GM23248 (cell line): ENCODE measurements around the gene EPS8. TPM values are rescaled to one million over a fixed set of nuclear protein-coding genes. Genes with fewer than 3 reads are reported as not detected.

Source experiments
- DNase-seq: peaks from one replicate; pipeline ENCODE4 v3.0.0-alpha.2; 2015
- H2AFZ ChIP-seq: fragments of 200-600 bp; sonication (generic); 2 replicates; pipeline ENCODE4 v1.6.1; 2016; ENCODE audit warnings: antibody characterized with exemption
- H3F3A ChIP-seq: fragments of 200-600 bp; sonication (generic); 2 replicates; pipeline ENCODE4 v1.6.1; 2016; ENCODE audit warnings: mild to moderate bottlenecking, antibody characterized with exemption, mixed run types; ENCODE audit not compliant: insufficient read depth
- H3K27ac ChIP-seq: fragments of 200-600 bp; sonication (generic); 2 replicates; pipeline ENCODE4 v1.5.1; 2016; ENCODE audit warnings: mild to moderate bottlenecking
- H3K27me3 ChIP-seq: fragments of 200-600 bp; sonication (generic); replicated peaks from 2 replicates; pipeline ENCODE4 v1.6.1; 2016; ENCODE audit warnings: mild to moderate bottlenecking; ENCODE audit not compliant: insufficient read depth
- H3K36me3 ChIP-seq: fragments of 200-600 bp; sonication (generic); 2 replicates; pipeline ENCODE4 v1.6.1; 2016; ENCODE audit warnings: low read depth, mild to moderate bottlenecking
- H3K4me1 ChIP-seq: fragments of 200-600 bp; sonication (generic); 2 replicates; pipeline ENCODE4 v1.6.1; 2016; ENCODE audit warnings: mild to moderate bottlenecking; ENCODE audit not compliant: insufficient read depth
- H3K4me2 ChIP-seq: fragments of 200-600 bp; sonication (generic); one replicate; pipeline ENCODE4 v1.6.1; 2016; ENCODE audit warnings: mild to moderate bottlenecking; ENCODE audit not compliant: unreplicated experiment
- H3K4me3 ChIP-seq: fragments of 200-600 bp; sonication (generic); 2 replicates; pipeline ENCODE4 v1.5.1; 2016; ENCODE audit warnings: mild to moderate bottlenecking
- H3K79me2 ChIP-seq: fragments of 200-600 bp; sonication (generic); 2 replicates; pipeline ENCODE4 v1.6.1; 2016; ENCODE audit warnings: mild to moderate bottlenecking; ENCODE audit not compliant: insufficient read depth
- H3K9ac ChIP-seq: fragments of 200-600 bp; sonication (generic); 2 replicates; pipeline ENCODE4 v1.6.1; 2016; ENCODE audit warnings: mild to moderate bottlenecking
- H3K9me2 ChIP-seq: fragments of 200-600 bp; sonication (generic); 2 replicates; pipeline ENCODE4 v1.6.1; 2016; ENCODE audit warnings: mixed run types, mild to moderate bottlenecking, moderate library complexity; ENCODE audit not compliant: insufficient read depth
- H3K9me3 ChIP-seq: fragments of 200-600 bp; sonication (generic); one replicate; pipeline ENCODE4 v1.6.1; 2017; ENCODE audit warnings: low read depth
- H4K20me1 ChIP-seq: fragments of 200-600 bp; sonication (generic); 2 replicates; pipeline ENCODE4 v1.6.0; 2016; ENCODE audit not compliant: insufficient read depth
- EZH2 ChIP-seq: fragments of 200-600 bp; sonication (generic); IDR thresholded peaks from 2 replicates; pipeline ENCODE4 v1.6.1; 2018; ENCODE audit warnings: antibody characterized with exemption, mild to moderate bottlenecking; ENCODE audit not compliant: insufficient read depth, poor library complexity, severe bottlenecking
- EZH2phosphoT487 ChIP-seq: fragments of 200-600 bp; sonication (generic); IDR thresholded peaks from 2 replicates; pipeline ENCODE4 v1.6.1; 2018; ENCODE audit warnings: antibody characterized with exemption, moderate library complexity, mild to moderate bottlenecking, low read depth; ENCODE audit not compliant: insufficient read depth
- whole genome bisulfite sequencing, 2 experiments: methylation state at CpG; one replicate each; pipeline ENCODE4 v1.1.6; 2015 to 2017; ENCODE audit warnings: low lambda C conversion rate in 2 of 2, low coverage in 1 of 2; ENCODE audit errors: missing lambda C conversion rate in 2 of 2; 5-methylcytosine and 5-hydroxymethylcytosine counted together
- in situ Hi-C: fragments of 300-500 bp; cut with MboI; formaldehyde crosslinking; loops from 2 replicates; pipeline ENCODE4 v1.15.0; 2020
- polyA plus RNA-seq: library from polyadenylated mRNA; unstranded; fragments of >200 nt; fragmentation: Nextera tagmentation; extraction: Ambion mirVana; gene quantifications from 2 replicates; pipeline ENCODE4 v1.2.1, GENCODE V29; 2016
- total RNA-seq: library from RNA; depleted of rRNA; stranded (reverse); fragments of >200 nt; shearing (Covaris generic); gene quantifications from 2 replicates; pipeline ENCODE4 v1.2.3, GENCODE V29; 2014

Gene EPS8
- total and polyA plus RNA-seq, 2 experiments from 2014 or later: 103 to 107 TPM

DNA sequence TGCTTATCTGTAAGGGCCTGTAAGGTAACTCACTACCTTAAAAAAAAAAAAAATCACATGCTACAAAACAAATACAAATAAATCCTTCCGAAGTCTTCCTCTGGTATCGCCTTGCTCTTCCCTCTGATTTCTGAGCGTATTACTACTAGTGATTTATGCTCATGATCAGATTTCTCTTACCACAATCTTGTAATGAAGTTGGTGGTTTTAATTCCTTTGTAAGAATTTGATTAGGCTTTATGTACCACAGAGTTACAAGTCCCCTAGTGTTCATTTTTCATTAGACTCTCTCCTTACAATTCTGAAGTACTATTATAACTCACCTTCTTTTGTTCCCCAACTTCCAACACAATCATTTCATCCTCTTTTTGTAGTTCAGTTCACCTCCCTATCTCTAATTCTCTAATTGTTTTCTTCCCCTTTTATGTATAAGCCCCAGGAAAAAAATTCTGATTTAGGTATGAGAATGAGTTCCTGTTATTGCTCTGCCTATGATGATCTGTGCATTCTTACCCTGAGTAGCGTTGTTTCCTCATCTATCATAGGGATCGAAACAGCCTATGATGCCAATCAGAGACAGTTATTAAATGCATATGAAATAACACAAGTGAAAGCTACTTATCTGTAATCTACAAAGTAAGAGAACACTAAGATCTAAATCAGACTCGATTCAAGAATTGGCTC is 81.5 kb downstream of the EPS8 start:
- Histone ChIP-seq H4K20me1 (no peaks in the 10 kb centered on the region), H3K79me2 (peaks cover 100% of the 10 kb centered on the region), H3K36me3 (no peaks in the 10 kb centered on the region), H3K4me1 (peaks cover 5% of the 10 kb centered on the region; the same call in 1 of the 2 replicates), H3F3A (peaks cover 11% of the 10 kb centered on the region; the same call in 1 of the 2 replicates), H3K9me2 (no peaks in the 10 kb centered on the region), H2AFZ (no peak overlapping the region), H3K9ac (no peak overlapping the region), H3K27ac (no peak overlapping the region), H3K4me2 (no peak overlapping the region), H3K4me3 (no peak overlapping the region), H3K27me3 (no peaks in the 10 kb centered on the region), H3K9me3 (no peaks in the 10 kb centered on the region)
- in situ Hi-C loops: no loop called here
- no peak for DNase-seq
- 95 to 97% methylated on average over 6 of the region's 6 CpGs for WGBS, 2 experiments
- no peak for TF ChIP-seq EZH2
- no peak for TF ChIP-seq EZH2phosphoT487

DNA sequence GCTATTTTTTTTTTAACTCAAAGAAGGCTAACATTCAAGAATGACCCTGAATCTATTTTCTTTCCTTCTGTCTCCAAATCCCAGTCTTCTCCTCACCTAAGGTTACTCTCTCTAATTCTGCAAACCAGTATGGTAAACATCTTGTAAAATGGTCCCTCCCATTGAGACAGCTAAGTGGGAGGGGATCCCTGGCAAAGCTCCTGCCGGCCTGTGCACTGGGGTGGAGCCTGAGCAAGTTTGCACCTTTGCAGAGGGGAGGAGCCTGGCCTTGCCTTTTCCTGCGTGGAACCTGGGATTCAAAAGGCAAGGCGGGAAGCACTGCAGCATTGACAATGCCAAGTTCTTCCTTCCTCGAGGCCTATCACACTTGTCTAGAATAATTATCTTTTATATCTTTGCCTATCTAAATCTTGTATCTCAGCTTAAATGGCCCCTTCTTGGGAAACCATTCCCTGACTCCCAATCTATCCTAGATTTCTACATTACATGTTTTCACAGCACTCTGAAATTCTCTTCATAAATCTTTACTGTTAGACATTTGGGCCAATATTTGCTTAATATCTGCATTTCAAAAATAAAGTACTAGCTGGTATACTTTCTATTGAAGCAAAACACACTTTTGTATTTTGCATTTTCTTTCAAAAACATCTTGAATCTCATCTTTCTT is 83.0 kb downstream of the EPS8 start:
- WGBS, 2 experiments: 83 to 88% methylated on average over 4 of the region's 4 CpGs
- Histone ChIP-seq H3K36me3 (no peaks in the 10 kb centered on the region), H3K79me2 (peaks cover 91% of the 10 kb centered on the region), H2AFZ (no peak overlapping the region), H3K27ac (no peak overlapping the region), H3K9me2 (no peaks in the 10 kb centered on the region), H3K9me3 (no peaks in the 10 kb centered on the region), H3K4me2 (no peak overlapping the region), H3K27me3 (no peaks in the 10 kb centered on the region), H3K4me1 (peaks cover 21% of the 10 kb centered on the region), H3F3A (peaks cover 25% of the 10 kb centered on the region), H3K9ac (no peak overlapping the region), H4K20me1 (no peaks in the 10 kb centered on the region), H3K4me3 (no peak overlapping the region)
- no peak for DNase-seq
- in situ Hi-C loops: no loop called here
- no peak for TF ChIP-seq EZH2
- no peak for TF ChIP-seq EZH2phosphoT487

DNA sequence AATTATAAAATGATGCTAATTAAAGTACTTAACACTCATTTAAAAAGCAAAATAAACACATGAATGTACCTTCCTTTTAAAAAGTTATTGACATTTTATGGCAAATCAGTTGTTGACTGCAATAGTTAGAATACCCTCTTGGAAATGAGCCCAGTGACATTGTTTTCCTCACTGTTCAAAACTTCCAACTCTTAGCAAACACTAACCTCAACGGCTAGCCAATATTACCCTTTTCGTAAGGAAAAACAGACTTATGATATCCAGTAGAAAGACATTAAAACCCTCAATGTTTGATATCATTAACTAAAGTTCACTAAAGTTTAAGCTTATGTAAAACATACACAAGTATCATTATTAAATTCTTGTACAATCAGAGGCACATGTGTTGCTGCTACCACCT is 83.6 kb downstream of the EPS8 start:
- Histone ChIP-seq H3K4me3 (no peak overlapping the region), H3K27ac (no peak overlapping the region), H4K20me1 (no peaks in the 10 kb centered on the region), H3K9me3 (no peaks in the 10 kb centered on the region), H3K27me3 (no peaks in the 10 kb centered on the region), H3K4me2 (no peak overlapping the region), H2AFZ (no peak overlapping the region), H3F3A (peaks cover 30% of the 10 kb centered on the region), H3K36me3 (no peaks in the 10 kb centered on the region), H3K9ac (no peak overlapping the region), H3K9me2 (no peaks in the 10 kb centered on the region), H3K4me1 (peaks cover 26% of the 10 kb centered on the region), H3K79me2 (peaks cover 86% of the 10 kb centered on the region)
- no peak for TF ChIP-seq EZH2
- TF ChIP-seq EZH2phosphoT487: no peak
- no peak for DNase-seq
- WGBS, 2 experiments: 56 to 71% methylated on average over 2 of the region's 2 CpGs
- in situ Hi-C loops: no loop called here

DNA sequence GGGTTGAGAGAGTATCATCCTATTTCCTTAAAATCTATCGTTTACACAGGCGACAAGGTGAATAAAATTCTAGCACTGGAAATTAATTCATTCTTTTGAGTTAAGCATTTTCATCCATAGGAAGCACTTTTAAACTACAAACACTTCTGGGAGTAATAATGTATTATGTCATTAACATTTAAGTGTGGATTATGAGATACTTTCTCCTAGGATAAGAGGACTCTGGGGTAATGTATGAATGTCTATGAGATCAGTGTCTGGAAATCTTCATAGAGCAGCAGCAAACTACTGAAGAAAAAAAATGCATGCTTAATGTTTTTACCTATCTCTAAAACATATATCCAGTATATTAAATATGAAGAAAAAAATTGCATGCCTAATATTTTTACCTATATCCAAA is 86.9 kb downstream of the EPS8 start:
- peak overlapping the region; percentile 48 for H3K4me3 ChIP-seq
- peak overlapping the region; percentile 82 for H3K4me2 ChIP-seq
- no peak overlapping the region for H2AFZ ChIP-seq
- H3K36me3 ChIP-seq: no peaks in the 10 kb centered on the region
- no peaks in the 10 kb centered on the region for H3K9me2 ChIP-seq
- H3F3A ChIP-seq: peaks cover 53% of the 10 kb centered on the region
- peaks cover 59% of the 10 kb centered on the region for H3K4me1 ChIP-seq
- TF ChIP-seq EZH2 (no peak), EZH2phosphoT487 (no peak)
- H3K79me2 ChIP-seq: peaks cover 83% of the 10 kb centered on the region
- in situ Hi-C loops: no loop called here
- no peak for DNase-seq
- 30 to 31% methylated on average over 2 of the region's 2 CpGs for WGBS, 2 experiments
- H3K27ac ChIP-seq: peak overlapping the region; percentile 72
- no peaks in the 10 kb centered on the region for H3K27me3 ChIP-seq
- H4K20me1 ChIP-seq: no peaks in the 10 kb centered on the region
- no peaks in the 10 kb centered on the region for H3K9me3 ChIP-seq
- H3K9ac ChIP-seq: peak overlapping the region; percentile 49
